Renal pelvis (tissue), 4 donors: ENCODE results near the gene TYMP. TPM values are rescaled to one million over a fixed set of nuclear protein-coding genes. Genes with fewer than 3 reads are reported as not detected.

ENCODE experiments used
- DNase-seq: peaks from one replicate; pipeline ENCODE4 v3.0.0-alpha.2; 2013
- polyA plus RNA-seq, 3 donors: library from polyadenylated mRNA; unstranded; fragments of 120-200 nt; gene quantifications; one replicate each; pipeline ENCODE4 v1.2.1, GENCODE V29; 2013; ENCODE audit not compliant: insufficient read length in 3 of 3

Gene TYMP
- polyA plus RNA-seq, 3 donors, result 1.4 to 2.2 (median 2.0) TPM

DNA sequence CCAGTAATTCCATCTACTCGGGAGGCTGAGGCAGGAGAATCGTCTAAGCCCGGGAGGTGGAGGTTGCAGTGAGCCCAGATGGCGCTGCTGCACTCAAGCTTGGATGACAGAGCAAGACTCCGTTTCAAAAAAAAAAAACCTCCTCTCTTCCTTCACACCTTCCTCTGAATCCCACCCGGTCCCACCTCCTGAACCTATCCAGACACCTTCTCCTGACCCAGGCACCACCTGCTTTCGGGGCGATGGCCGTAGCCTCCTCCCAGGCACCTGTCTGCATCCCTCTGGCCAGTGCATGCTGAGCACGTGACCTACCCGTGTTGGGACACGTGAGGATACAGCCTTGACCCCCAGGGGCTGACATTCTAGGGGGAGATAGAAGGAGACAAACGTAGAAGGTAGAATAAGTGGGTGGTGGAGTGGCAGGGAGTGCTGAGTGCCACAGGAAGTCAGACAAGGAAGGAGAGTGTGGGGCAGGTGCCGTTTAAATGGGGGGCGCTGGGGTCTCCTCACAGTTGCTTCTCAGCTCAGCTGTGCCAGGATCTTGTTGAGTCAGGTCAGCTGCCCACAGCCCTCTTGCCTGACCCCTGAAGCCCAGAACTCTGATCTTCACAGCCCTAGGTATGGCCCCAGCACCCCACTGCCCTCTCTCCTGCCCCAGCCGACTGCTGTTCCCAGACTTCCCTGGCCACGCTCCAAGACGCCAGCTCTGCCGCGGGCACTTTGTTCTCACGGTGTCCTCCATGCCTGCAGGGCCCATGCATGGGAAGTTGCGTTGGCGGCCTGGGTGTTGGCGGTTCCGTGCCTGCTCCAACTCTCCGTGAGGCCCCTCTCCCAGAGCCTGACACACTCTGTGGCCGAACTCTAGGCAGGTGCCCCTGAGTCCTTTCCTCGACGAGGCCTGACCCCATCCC is 44.3 kb downstream of the TYMP start:
- no peak for DNase-seq

DNA sequence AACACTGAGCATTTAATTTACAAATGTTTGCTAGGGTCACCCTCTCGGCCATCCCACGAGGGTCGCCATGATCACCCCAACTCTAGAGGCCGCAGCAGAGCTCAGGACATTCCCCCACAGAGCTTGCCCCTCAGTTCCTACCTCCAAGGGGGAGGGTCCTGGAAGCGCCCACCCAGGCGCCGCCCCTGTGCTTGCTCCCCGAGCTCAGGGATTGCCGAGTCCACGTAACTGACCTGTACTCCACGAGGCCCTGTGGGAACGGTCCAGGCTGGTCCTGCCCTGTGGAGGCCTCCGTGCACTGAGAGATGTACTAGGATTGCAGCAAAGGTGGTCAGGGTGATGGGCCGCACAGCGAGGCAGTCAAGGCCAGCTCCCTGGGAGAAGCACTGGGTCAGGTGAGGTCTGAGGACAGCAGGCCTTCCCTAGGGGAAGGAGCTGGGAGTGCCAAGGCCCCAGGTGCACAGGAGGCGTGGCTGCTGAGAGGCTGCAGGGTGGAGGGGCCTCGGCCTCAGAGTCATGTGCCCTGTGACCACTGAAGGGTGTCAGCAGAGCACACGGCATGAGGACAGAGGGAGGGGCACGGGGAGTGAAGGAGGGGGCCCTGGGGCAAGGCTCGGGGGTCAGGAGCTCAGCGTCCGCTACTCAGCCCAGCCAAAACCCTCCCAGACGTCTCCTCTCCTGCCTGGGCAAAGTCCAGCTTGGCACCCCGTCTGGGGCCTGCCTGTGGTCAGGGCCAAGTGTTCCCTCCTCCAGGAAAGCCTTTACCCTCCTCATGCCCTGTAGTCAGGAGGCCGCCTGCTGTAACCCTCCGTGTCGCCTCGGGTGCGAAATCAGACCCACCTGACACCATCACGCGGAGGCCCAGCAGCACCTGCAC is 45.6 kb downstream of the TYMP start:
- no peak for DNase-seq

DNA sequence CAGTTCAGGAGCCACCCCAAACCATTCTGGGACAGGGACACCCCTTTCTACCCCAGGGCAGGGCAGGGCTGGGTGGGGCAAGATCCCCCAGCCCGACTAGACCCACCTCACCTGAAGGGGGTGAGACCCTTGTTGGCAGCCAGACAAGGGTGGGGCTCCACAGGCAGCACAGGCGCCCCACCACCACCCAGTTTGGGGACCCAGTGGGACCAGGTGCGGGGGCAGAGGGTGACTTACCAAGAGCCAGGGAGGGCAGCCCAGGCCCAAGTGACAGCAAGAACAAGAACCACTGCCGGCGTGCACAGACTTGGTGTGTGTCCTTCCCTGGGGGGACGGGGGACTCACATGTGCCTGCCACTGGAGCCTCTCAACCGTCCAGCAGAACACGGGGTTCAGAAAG is 46.3 kb downstream of the TYMP start:
- DNase-seq, result no peak

DNA sequence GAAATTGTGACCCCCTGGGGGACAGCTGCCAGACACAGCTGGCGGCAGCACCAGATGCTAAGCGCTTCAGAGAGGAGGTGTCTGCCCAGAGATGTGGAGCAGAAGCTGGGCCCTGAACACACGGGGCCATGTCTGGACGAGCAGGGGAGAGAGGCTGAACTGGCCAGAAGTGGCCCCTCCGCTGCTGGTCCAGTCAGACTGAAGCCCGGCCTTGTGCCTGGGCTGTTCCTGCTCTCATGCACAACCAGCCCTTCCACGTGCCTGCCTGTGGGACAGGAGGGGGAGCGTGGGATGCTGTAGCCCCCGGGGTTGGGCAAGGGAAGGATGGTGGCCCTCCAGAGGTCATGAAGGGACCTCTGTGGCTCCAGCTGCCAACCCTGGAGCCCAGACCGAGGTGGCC is 46.7 kb downstream of the TYMP start:
- no peak for DNase-seq

DNA sequence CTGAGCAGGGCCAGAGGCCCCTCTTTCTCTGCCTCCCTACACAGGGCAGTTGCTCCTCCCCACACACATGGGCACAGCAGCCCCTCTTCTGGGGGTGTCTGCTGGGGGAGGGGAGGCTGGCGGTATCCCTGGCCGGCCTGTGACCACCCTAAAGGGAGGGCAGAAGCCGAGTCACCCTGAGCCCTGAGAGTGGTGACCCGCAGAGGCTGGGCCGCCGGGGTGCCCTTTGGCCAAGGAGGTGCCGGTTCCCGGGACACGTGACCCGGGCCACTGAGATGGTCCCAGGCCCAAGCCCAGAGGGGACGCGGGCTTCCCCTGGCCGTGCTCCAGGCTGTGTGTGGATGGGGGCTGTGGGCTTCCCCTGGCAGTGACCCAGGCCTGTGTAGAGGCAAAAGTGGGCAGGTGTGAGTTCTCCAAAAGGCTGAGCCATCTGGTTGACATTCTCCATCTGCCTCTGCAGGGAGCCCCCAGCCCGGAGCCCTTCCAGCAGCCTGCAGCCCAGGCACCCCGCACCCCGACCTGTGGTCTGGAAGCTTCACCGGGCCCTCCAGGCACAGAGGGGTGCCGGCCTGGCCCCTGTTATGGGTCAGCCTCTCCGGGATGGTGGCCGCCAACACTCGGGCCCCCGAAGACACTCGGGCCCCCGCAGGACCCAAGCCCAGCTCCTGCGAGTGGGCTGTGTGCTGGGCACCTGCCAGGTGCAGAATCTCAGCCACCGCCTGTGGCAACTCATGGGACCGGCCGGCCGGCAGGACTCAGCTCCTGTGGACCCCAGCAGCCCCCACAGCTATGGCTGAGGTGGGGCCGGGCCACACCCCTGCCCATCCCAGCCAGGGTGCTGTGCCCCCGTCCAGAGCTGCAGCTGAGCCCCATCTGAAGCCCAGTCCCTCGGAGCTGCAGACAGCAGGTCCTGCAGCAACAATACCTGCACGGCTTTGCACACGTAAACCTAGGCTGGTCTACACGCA is 47.4 kb downstream of the TYMP start:
- no peak for DNase-seq

DNA sequence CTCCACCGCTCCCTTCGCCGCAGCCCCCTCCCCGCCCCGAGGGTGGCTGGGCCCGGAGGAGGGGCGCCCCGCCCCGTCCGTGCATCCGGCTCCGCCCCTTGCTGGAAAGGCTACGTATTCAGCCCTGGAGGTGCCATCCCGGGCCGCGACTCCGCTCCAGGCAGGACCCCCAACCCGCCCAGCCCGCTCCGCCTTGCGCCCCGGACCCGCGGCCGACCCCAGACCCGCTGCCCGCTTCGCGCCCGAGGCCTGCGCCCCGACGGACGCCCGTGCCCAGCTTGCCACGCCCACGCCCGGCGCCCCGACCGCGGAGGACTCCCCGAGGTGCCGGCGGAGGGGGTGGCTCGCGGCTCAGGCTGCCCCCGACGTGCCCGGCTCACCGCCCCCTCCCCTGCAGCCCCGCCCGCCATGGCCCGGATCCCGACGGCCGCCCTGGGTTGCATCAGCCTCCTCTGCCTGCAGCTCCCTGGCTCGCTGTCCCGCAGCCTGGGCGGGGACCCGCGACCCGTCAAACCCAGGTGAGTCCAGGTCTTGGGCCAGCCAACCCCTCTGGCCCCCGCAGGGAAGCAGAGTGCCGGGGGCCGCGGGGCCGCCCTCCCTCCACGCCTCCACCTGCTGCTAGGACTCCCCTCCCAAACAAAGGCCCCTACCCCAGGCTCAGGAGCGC is 48.2 kb downstream of the TYMP start, which contains the start of gene ADM2:
Gene ADM2 (plus strand): TSS at position 104 of the 667 bp plus-strand sequence. CDS start 305 bp downstream, at position 409.
- peak; percentile 21 for DNase-seq

DNA sequence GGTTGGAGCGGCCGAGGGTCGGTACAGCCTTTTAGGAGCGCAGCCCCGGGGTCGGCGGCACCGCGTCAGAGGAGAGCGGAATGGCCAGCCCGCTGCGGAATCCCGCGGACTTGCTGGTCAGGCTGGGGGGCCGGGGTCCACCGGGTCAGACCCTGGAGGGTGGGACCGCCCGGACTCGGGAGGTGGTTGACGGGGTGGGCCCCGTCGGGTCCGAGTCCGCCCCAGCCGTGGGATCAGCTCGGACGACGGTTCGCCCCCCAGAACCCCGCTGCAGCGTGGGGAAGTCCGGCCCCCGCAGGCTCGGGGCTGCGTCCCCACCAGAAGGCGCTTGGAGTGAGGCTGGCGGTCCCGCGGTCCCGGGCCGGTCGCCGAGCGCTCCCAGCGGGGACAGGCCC is 48.8 kb downstream of the TYMP start:
- DNase-seq, result no peak

DNA sequence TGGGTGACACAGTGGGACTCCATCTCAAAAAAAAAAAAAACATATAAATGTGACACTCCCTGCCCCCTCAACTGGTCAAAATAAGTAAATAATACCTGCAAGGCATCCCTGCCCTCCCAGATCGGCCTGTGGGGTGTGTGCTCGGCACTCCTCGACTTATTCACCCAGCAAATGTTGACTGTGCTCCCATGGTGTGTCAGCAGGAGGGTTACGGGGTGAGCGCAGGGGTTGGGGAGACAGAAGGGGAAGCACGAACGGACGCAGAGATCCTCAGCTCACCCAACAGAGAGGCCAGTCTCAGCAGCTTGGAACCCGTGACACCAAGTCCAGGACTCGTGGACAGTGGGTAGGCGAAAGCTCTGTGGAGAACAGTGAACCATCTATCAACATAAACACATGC is 50.1 kb downstream of the TYMP start:
- DNase-seq, result no peak

DNA sequence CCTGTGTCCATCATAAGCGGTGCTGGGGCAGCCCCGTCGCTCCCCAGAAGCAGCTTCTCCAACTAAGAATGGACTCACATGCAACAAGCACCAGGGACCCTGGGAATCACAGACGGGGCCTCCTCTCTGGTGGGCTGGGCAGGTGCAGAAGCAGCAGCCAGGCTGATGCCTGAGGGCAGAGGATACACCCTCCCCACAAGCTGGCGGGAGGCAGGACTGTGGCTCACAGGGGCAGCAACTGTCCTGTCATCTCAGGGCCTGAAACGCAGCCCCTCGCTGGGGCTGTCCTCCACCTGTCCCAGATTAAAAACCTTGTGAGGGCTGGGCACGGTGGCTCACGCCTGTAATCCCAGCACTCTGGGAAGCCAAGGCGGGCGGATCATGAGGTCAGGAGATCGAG is 51.9 kb downstream of the TYMP start:
- no peak for DNase-seq

DNA sequence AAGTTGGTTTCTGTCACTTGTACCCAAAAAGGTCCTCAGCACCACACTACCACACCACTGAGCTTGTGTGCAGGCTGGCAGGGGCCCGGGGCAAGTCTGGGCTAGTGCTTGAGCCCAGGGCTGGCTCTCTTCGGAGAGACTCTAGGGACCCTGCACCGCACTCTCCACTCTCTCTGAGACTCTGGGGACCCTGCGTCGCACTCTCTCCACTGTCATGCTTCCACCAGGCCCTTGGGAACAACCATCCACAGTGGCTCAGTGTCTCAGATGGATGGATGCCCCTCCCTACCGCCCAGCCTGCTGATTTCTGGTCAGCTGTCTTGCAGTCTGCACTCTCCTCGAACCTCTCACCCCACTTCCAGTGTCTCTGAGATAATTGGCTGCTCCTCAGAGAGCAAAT is 52.9 kb downstream of the TYMP start:
- no peak for DNase-seq

Other genes starting within 250 kb of the TYMP start
- gene PLXNB2, start 222.4 kb downstream of the TYMP start, polyA plus RNA-seq, result 100 to 1,000 TPM; 249 to 261 (median 258) TPM
- 10 to 100 TPM; 13.9 to 18.7 (median 18.5) TPM for gene DENND6B, start 203.0 kb downstream of the TYMP start, polyA plus RNA-seq
- 10 to 100 TPM; 46.5 to 54.7 (median 50.5) TPM for gene PPP6R2, start 186.7 kb downstream of the TYMP start, polyA plus RNA-seq
- 10 to 100 TPM; 42.2 to 51.0 (median 42.9) TPM for gene SBF1, start 55.0 kb downstream of the TYMP start, polyA plus RNA-seq
- 1 to 10 TPM; 4.4 to 6.0 (median 5.7) TPM for gene ADM2, start 48.5 kb downstream of the TYMP start, polyA plus RNA-seq
- gene MIOX, start 43.2 kb downstream of the TYMP start, polyA plus RNA-seq, result 1 to 10 TPM; 3.3 to 6.6 (median 4.2) TPM
- gene LMF2, start 22.3 kb downstream of the TYMP start, polyA plus RNA-seq, result 10 to 100 TPM; 47.3 to 61.5 (median 60.5) TPM
- 10 to 100 TPM; 48.3 to 57.4 (median 56.6) TPM for gene NCAPH2, start 21.8 kb downstream of the TYMP start, polyA plus RNA-seq
- 1 to 10 TPM in 2 of 3 donors, not detected in 1; 5.4 to 6.7 TPM for gene SCO2, start 4.4 kb downstream of the TYMP start, polyA plus RNA-seq
- gene KLHDC7B, start 15.9 kb upstream of the TYMP start, polyA plus RNA-seq, result under 1 TPM in 2 of 3 donors, not detected in 1; 0.04 to 0.30 TPM
- gene SYCE3, start 32.9 kb upstream of the TYMP start, polyA plus RNA-seq, result under 1 TPM in 1 of 3 donors, not detected in 2; 0.58 TPM
- gene CPT1B, start 48.4 kb upstream of the TYMP start, polyA plus RNA-seq, result 10 to 100 TPM; 16.8 to 18.3 (median 17.1) TPM
- gene CHKB, start 52.8 kb upstream of the TYMP start, polyA plus RNA-seq, result 100 to 1,000 TPM in 2 of 3 donors, 10 to 100 TPM in 1; 74.5 to 109 (median 105) TPM
- gene MAPK8IP2, start 70.8 kb upstream of the TYMP start, polyA plus RNA-seq, result 1 to 10 TPM in 2 of 3 donors, under 1 TPM in 1; 0.76 to 1.1 (median 1.0) TPM
- 10 to 100 TPM; 15.3 to 23.7 (median 20.4) TPM for gene ARSA, start 98.1 kb upstream of the TYMP start, polyA plus RNA-seq
- 10 to 100 TPM; 19.1 to 27.2 (median 19.6) TPM for gene SHANK3, start 142.8 kb upstream of the TYMP start, polyA plus RNA-seq
- gene ACR, start 208.2 kb upstream of the TYMP start, polyA plus RNA-seq, result under 1 TPM; 0.43 to 0.58 (median 0.58) TPM